ENCODE data around the gene UNC13B. TPM values are rescaled to one million over a fixed set of nuclear protein-coding genes. Genes with fewer than 3 reads are reported as not detected.

Gene UNC13B
- total RNA-seq, 1 experiment from 2014 or later: 48.2 TPM

DNA sequence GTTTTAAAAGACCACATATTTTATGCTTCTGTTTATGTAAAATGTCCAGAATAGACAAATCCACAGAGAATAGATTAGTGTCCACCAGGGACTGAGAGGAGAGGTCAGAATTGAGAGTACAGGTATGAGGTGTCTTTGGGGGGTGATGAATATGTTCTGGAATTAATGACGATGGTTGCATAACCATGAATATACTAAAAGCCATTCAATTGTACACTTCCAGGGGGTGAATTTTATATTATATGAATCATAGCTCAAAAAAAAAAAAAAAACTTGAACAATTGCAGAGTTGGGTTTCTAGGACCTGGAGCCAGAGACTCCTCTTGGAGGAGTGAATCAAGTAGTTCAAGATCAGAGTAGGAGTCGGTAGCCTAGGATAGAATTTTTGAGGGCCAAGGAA is 270.3 kb downstream of the UNC13B start:
- Mint-ChIP-seq H3K27me3 (ENCODE audit: low read depth) (peaks cover 8% of the 10 kb centered on the region), H3K4me1 (0 out of 4 replicates have a peak, but pooled peaks cover 0 to 2% of the 10 kb centered on the region in 2 experiments), H3K27ac (no peak overlapping the region), H3K4me3 (no peak overlapping the region), H3K9me3 (peaks cover 0 to 2% of the 10 kb centered on the region in 2 experiments; a peak in 3 of 5 replicates), H3K36me3 (ENCODE audit: insufficient read depth in 1 of 3, low read depth in 3 of 3) (no peaks in the 10 kb centered on the region)
- H3K4ac ChIP-seq (ENCODE audit: low read depth, low read length): no peak overlapping the region
- H3K9me3 ChIP-seq (ENCODE audit: control insufficient read depth, low read depth, low read length): no peaks in the 10 kb centered on the region
- no peaks in the 10 kb centered on the region for H3K4me1 ChIP-seq (ENCODE audit: insufficient read depth, low read length)
- no peak overlapping the region for H3T11ph ChIP-seq (ENCODE audit: low read length)
- no peak overlapping the region for H2BK20ac ChIP-seq (ENCODE audit: low read depth, low read length, poor library complexity, severe bottlenecking)
- no peak overlapping the region for H3K9ac ChIP-seq (ENCODE audit: extremely low read depth, insufficient read length, low read length)
- no peaks in the 10 kb centered on the region for H3K27me3 ChIP-seq (ENCODE audit: insufficient read depth, low read length)
- no peak for TF ChIP-seq CTCF (conservative IDR thresholded peaks at IDR 0.05)
- H3K14ac ChIP-seq (ENCODE audit: insufficient read depth, low read length): no peak overlapping the region
- no peak overlapping the region for H2BK5ac ChIP-seq (ENCODE audit: insufficient read length, low read length)
- no peak overlapping the region for H2BK15ac ChIP-seq (ENCODE audit: low read depth, low read length)
- no peaks in the 10 kb centered on the region for H4K20me1 ChIP-seq (ENCODE audit: control insufficient read depth, insufficient read depth, insufficient read length)
- H3K27ac ChIP-seq (ENCODE audit: insufficient read length, low read depth, low read length): no peak overlapping the region
- no peak overlapping the region for H3K23ac ChIP-seq (ENCODE audit: insufficient read length, low read depth, low read length)
- no peak overlapping the region for H2BK12ac ChIP-seq (ENCODE audit: insufficient read length, low read depth, low read length)
- H3K79me1 ChIP-seq (ENCODE audit: insufficient read depth, low read depth, low read length, poor library complexity, severe bottlenecking): no peaks in the 10 kb centered on the region
- H3K56ac ChIP-seq (ENCODE audit: insufficient read length, low read depth, low read length): no peak overlapping the region
- no peak overlapping the region for H4K5ac ChIP-seq (ENCODE audit: insufficient read length, low read depth, low read length)
- no peaks in the 10 kb centered on the region for H3K79me2 ChIP-seq (ENCODE audit: insufficient read depth, low read length)
- no peak overlapping the region for H3K18ac ChIP-seq (ENCODE audit: insufficient read length, low read depth, low read length)
- DNase-seq: no peak
- H4K8ac ChIP-seq (replicated peaks; ENCODE audit: insufficient read length, low read depth, low read length): no peak overlapping the region
- H3K4me2 ChIP-seq (ENCODE audit: insufficient read depth, insufficient read length, low read length): no peak overlapping the region
- no peak overlapping the region for H4K91ac ChIP-seq (ENCODE audit: insufficient read length, low read depth, low read length)
- WGBS (ENCODE audit: extremely low coverage, insufficient read length, low lambda C conversion rate): no CpG with 5 or more reads among the region's 2 CpGs
- no peaks in the 10 kb centered on the region for H3K23me2 ChIP-seq (ENCODE audit: insufficient read length, low read depth, low read length, poor library complexity, severe bottlenecking)
- no peak overlapping the region for H2AFZ ChIP-seq (ENCODE audit: low read length)
- no peak overlapping the region for H2BK120ac ChIP-seq (ENCODE audit: low read depth, low read length, poor library complexity, severe bottlenecking)
- no peak overlapping the region for H2AK5ac ChIP-seq (ENCODE audit: insufficient read length, low read length)
